K562 (cell line): ENCODE measurements around the gene AKR1C4. TPM values are rescaled to one million over a fixed set of nuclear protein-coding genes. Genes with fewer than 3 reads are reported as not detected.

ENCODE experiments used
- ATAC-seq: fragments of 200-7000 bp; cut with Tn5 transposase; 3 replicates; pipeline ENCODE4 v1.9.1; 2020; ENCODE audit warnings: moderate library complexity
- BruUV-seq: library from RNA; stranded (reverse); fragments of 400-500 nt; replicated peaks from 2 replicates; lab custom pipeline; 2021; lab: Mats Ljungman, UMichigan
- CTCF ChIA-PET: fragments of 300-600 bp; formaldehyde crosslinking; extraction: SDS; loops from one replicate; lab custom pipeline; 2021; ENCODE audit warnings: low intra/inter-chr PET ratio; lab: Yijun Ruan, JAX
- POLR2A ChIA-PET: fragments of 300-600, 350-650 bp; sonication (Branson Sonifier 250); formaldehyde crosslinking; extraction: SDS; loops from one replicate; lab custom pipeline; 2021; ENCODE audit warnings: antibody characterized with exemption, inconsistent platforms; lab: Yijun Ruan, JAX
- DNase-seq, 4 experiments: peaks; one replicate each; pipeline versions ENCODE4 v3.0.0 to v3.0.0-alpha.2; 2011 to 2018; ENCODE audit warnings: low spot score in 3 of 4, mixed read lengths in 3 of 4; ENCODE audit errors: extremely low read depth in 1 of 4
- FAIRE-seq: peaks from 2 replicates; lab custom pipeline; 2011; peaks lifted over from hg19 to GRCh38; lab: Jason Lieb, UNC
- H2AFZ ChIP-seq: 2 replicates; pipeline ENCODE4 v1.6.0; 2011; ENCODE audit warnings: low read depth, low read length, control low read depth, inconsistent platforms
- H3K27ac ChIP-seq: fragments of 200-600 bp; 3 replicates; pipeline ENCODE4 v1.8.0; 2011; ENCODE audit warnings: low read depth, mild to moderate bottlenecking, control low read depth, inconsistent platforms, low read length, moderate library complexity, mixed read lengths; ENCODE audit errors: extremely low read depth
- H3K27me3 ChIP-seq, 2 experiments: fragments of 300-600 bp in 1 of 2; 2 replicates in 1 of 2; 3 replicates in 1 of 2; pipeline versions ENCODE4 v1.6.0 to v1.8.0; 2011; ENCODE audit warnings: inconsistent platforms in 2 of 2, low read length in 2 of 2, mild to moderate bottlenecking in 1 of 2, mixed read lengths in 1 of 2, moderate library complexity in 1 of 2; ENCODE audit not compliant: control insufficient read depth in 2 of 2, insufficient read depth in 2 of 2
- H3K36me3 ChIP-seq: fragments of 300-600 bp; 3 replicates; pipeline ENCODE4 v1.8.0; 2011; ENCODE audit warnings: mild to moderate bottlenecking, low read length, inconsistent platforms; ENCODE audit not compliant: control insufficient read depth, insufficient read depth
- H3K4me1 ChIP-seq, 2 experiments: fragments of 200-600 bp in 1 of 2; replicated peaks in 1 of 2; 2 replicates in 1 of 2; 3 replicates in 1 of 2; pipeline versions ENCODE4 v1.5.1 to v1.8.0; 2011; ENCODE audit warnings: inconsistent platforms in 2 of 2, low read length in 2 of 2, mild to moderate bottlenecking in 1 of 2, mixed read lengths in 1 of 2, moderate library complexity in 1 of 2; ENCODE audit not compliant: control insufficient read depth in 2 of 2, insufficient read depth in 2 of 2
- H3K4me2 ChIP-seq: 2 replicates; pipeline ENCODE4 v1.6.1; 2011; ENCODE audit warnings: low read length, control low read depth, inconsistent platforms, mixed read lengths; ENCODE audit not compliant: insufficient read depth
- H3K4me3 ChIP-seq: fragments of 200-600 bp; sonication (generic), shearing (Covaris generic); 2 replicates; pipeline ENCODE4 v1.5.1; 2016; ENCODE audit warnings: control low read depth, inconsistent platforms
- H3K79me2 ChIP-seq: fragments of 200-600 bp; 3 replicates; pipeline ENCODE4 v1.8.0; 2011; ENCODE audit warnings: low read length, inconsistent platforms; ENCODE audit not compliant: control insufficient read depth, insufficient read depth
- H3K9ac ChIP-seq, 2 experiments: 2 replicates each; pipeline versions ENCODE4 v1.6.0 to v1.6.1; 2011; ENCODE audit warnings: low read depth in 2 of 2, low read length in 2 of 2, control low read depth in 1 of 2, inconsistent platforms in 1 of 2, mild to moderate bottlenecking in 1 of 2, mixed read lengths in 1 of 2; ENCODE audit not compliant: insufficient read depth in 1 of 2
- H3K9me1 ChIP-seq: one replicate; pipeline ENCODE4 v1.6.0; 2011; ENCODE audit warnings: inconsistent platforms, mild to moderate bottlenecking, low read length, moderate library complexity; ENCODE audit not compliant: control insufficient read depth, insufficient read depth
- H3K9me3 ChIP-seq: replicated peaks from 2 replicates; pipeline ENCODE4 v1.5.1; 2011; ENCODE audit warnings: low read depth, low read length, inconsistent platforms; ENCODE audit not compliant: control insufficient read depth, insufficient read depth
- H4K20me1 ChIP-seq: replicated peaks from 2 replicates; pipeline ENCODE4 v1.6.1; 2011; ENCODE audit warnings: low read length, inconsistent platforms, mixed read lengths; ENCODE audit not compliant: control insufficient read depth, insufficient read depth
- CTCF ChIP-seq, 3 experiments: IDR thresholded peaks in 2 of 3; conservative IDR thresholded peaks in 1 of 3; 2 replicates each; pipeline ENCODE4 v1.5.1; 2011 to 2012; ENCODE audit warnings: low read length in 3 of 3, mild to moderate bottlenecking in 3 of 3, control low read depth in 2 of 3, improper control_type of control experiment in 1 of 3, inconsistent platforms in 1 of 3, low read depth in 1 of 3, mixed read lengths in 1 of 3, moderate library complexity in 1 of 3; ENCODE audit not compliant: insufficient read depth in 2 of 3
- IFI16 ChIP-seq: fragments of 250-450 bp; sonication (Bioruptor Pico); IDR thresholded peaks from 2 replicates; pipeline ENCODE4 v2.1.2; 2022; ENCODE audit warnings: mild to moderate bottlenecking, inconsistent platforms
- RAD21 ChIP-seq, 2 experiments: fragments of 250-450 bp in 1 of 2; fragments of 450-650 bp in 1 of 2; sonication (Bioruptor Pico) in 1 of 2; formaldehyde crosslinking in 1 of 2; IDR thresholded peaks in 1 of 2; conservative IDR thresholded peaks in 1 of 2; 2 replicates each; pipeline versions ENCODE4 v1.4.0 to v1.8.0; 2020 to 2022; ENCODE audit warnings: mild to moderate bottlenecking in 2 of 2, moderate library complexity in 1 of 2
- WGBS: fragments of 100-300 bp; shearing (Covaris generic); methylation state at CpG from one replicate; pipeline ENCODE4 v1.1.6; 2016; ENCODE audit warnings: low coverage, mixed read lengths; ENCODE audit not compliant: insufficient coverage; ENCODE audit errors: missing lambda C conversion rate; 5-methylcytosine and 5-hydroxymethylcytosine counted together
- in situ Hi-C: fragments of 300-500 bp; cut with MboI; formaldehyde crosslinking; loops from 4 replicates; pipeline ENCODE4 v1.15.0; 2018; ENCODE audit warnings: inconsistent platforms, mixed read lengths
- intact Hi-C: fragments of 100-400 bp; cut with micrococcal nuclease; formaldehyde crosslinking; loops from 2 replicates; pipeline ENCODE4 v1.14.2; 2022
- polyA plus RNA-seq, 8 experiments: library from polyadenylated mRNA; depleted of rRNA in 4 of 8; stranded (reverse) in 5 of 8; unstranded in 3 of 8; fragments of >200 nt; fragmentation: Nextera tagmentation in 2 of 8; fragmentation: Illumina TruSeq in 1 of 8; extraction: Ambion mirVana in 2 of 8; extraction: Trizol in 1 of 8; gene quantifications; 2 replicates each; pipeline versions ENCODE4 v1.2.1 to v1.2.3, GENCODE V29; 2011 to 2014; ENCODE audit warnings: inconsistent platforms in 1 of 8, missing spikeins in 1 of 8
- total RNA-seq, 7 experiments: library from RNA; depleted of rRNA in 6 of 7; stranded (reverse); fragments of >200 nt in 6 of 7; fragmentation: Illumina TruSeq in 2 of 7; extraction: Trizol in 2 of 7; gene quantifications; 2 replicates each; pipeline versions ENCODE4 v1.2.1 to v1.2.3, GENCODE V29; 2011 to 2021; ENCODE audit warnings: low replicate concordance in 1 of 7

AKR1C4 gene
- total and polyA plus RNA-seq, 9 of the 15 experiments (the other 6 are each of a cell fraction or from before 2014, with no cell fraction given) = 0.13 TPM; not detected in 8

GRCh38 chr10:5199398-5199797 lies 2.8 kb downstream of the AKR1C4 start:
- Histone ChIP-seq H3K4me2 (no peak overlapping the region), H3K4me3 (no peak overlapping the region), H3K9me1 (no peaks in the 10 kb centered on the region), H3K79me2 (no peaks in the 10 kb centered on the region), H3K9ac (no peak overlapping the region), H3K9me3 (no peaks in the 10 kb centered on the region), H3K27ac (no peak overlapping the region), H2AFZ (no peak overlapping the region), H3K36me3 (no peaks in the 10 kb centered on the region), H3K27me3 (no peaks in the 10 kb centered on the region), H3K4me1 (no peaks in the 10 kb centered on the region; a peak in 1 of 5 replicates), H4K20me1 (no peaks in the 10 kb centered on the region)
- BruUV-seq = no TSS peak
- CTCF ChIA-PET = no interaction called here
- FAIRE-seq (no peak), DNase-seq (peak in 1 of 4 experiments; percentile 18), ATAC-seq (peak; percentile 78)
- WGBS = 38% methylated on average over 8 of the region's 8 CpGs
- TF ChIP-seq IFI16 (no peak), CTCF (IDR thresholded peaks at IDR 0.05 in 2 of 3, conservative IDR thresholded peaks at IDR 0.05 in 1 of 3; ENCODE audit: insufficient read depth in 2 of 3, low read depth in 1 of 3, low read length in 3 of 3) (peak; percentile 25 to 30 (median 27); a peak in 2 of 6 replicates), RAD21 (CRISPR knock-in tag; conservative IDR thresholded peaks at IDR 0.05 in 1 of 2, IDR thresholded peaks at IDR 0.05 in 1 of 2) (0 out of 4 replicates have a peak, but pooled peaks of 1 of the 2 experiments have one; percentile 7)
- POLR2A ChIA-PET = interaction anchor here (1.0 kb wide), 1 partner anchor 11 kb away, joined by 5 read pairs; no protein-coding TSS in a partner anchor
- in situ Hi-C loops = no loop called here
- intact Hi-C loops = no loop called here
